Measurements from ENCODE around the gene PIK3R5.

DNA sequence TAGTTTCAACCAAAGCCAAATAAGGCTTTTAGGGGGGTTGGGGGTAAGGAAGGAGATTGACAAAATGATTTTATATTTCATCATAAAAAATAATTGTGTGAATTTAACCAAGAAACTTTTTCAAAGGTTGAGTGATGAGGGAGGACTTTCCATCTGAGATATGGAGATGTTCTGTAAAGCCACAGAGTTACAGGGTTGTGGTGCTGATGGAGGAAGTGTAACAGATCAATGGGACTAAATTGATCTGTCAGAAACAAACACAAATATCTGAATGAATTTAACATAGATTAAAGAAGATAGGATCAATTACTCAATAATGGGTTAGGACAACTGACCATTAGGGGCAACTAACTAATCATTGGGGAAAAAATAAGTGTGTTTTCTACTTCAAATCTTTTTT, 14.2 kb upstream of the PIK3R5 start:
- TF ChIP-seq, protein P1, sequence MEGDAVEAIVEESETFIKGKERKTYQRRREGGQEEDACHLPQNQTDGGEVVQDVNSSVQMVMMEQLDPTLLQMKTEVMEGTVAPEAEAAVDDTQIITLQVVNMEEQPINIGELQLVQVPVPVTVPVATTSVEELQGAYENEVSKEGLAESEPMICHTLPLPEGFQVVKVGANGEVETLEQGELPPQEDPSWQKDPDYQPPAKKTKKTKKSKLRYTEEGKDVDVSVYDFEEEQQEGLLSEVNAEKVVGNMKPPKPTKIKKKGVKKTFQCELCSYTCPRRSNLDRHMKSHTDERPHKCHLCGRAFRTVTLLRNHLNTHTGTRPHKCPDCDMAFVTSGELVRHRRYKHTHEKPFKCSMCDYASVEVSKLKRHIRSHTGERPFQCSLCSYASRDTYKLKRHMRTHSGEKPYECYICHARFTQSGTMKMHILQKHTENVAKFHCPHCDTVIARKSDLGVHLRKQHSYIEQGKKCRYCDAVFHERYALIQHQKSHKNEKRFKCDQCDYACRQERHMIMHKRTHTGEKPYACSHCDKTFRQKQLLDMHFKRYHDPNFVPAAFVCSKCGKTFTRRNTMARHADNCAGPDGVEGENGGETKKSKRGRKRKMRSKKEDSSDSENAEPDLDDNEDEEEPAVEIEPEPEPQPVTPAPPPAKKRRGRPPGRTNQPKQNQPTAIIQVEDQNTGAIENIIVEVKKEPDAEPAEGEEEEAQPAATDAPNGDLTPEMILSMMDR (IDR thresholded peaks at IDR 0.05; ENCODE audit: insufficient read depth, low read length, poor library complexity, severe bottlenecking), result no peak
- TF ChIP-seq EZH2phosphoT487 (conservative IDR thresholded peaks at IDR 0.05; ENCODE audit: low read length), result no peak

Data from SU-DHL-6 (cell line).